KOPT-K1 (cell line): Measurements from ENCODE around the gene NOS3.
"Not testable (repeated sequence)": the region's sequence is repeated elsewhere in the genome, so short reads cannot be mapped to it uniquely, and the experiment has no call there.

Source experiments
- H3K27ac ChIP-seq: fragments of 200-600 bp; sonication (generic); 2 replicates; pipeline ENCODE4 v1.5.1; 2016; ENCODE audit warnings: antibody characterized with exemption, mild to moderate bottlenecking, low read depth, low read length; ENCODE audit not compliant: poor library complexity, severe bottlenecking
- H3K36me3 ChIP-seq: fragments of 200-600 bp; sonication (generic); 2 replicates; pipeline ENCODE4 v1.5.1; 2017; ENCODE audit warnings: antibody characterized with exemption, mild to moderate bottlenecking, low read length, moderate library complexity; ENCODE audit not compliant: insufficient read depth
- H3K9me3 ChIP-seq: fragments of 200-600 bp; sonication (generic); 2 replicates; pipeline ENCODE4 v1.5.1; 2017; ENCODE audit warnings: antibody characterized with exemption, low read length, mild to moderate bottlenecking; ENCODE audit not compliant: insufficient read depth, poor library complexity, severe bottlenecking

The NOS3 gene

GRCh38 chr7:151018421-151019129 lies 27.8 kb downstream of the NOS3 start:
- peak overlapping the region; percentile 11 for H3K27ac ChIP-seq
- no peaks in the 10 kb centered on the region for H3K36me3 ChIP-seq
- H3K9me3 ChIP-seq = no peaks in the 10 kb centered on the region

- H3K36me3 ChIP-seq = no peaks in the 10 kb centered on the region
- H3K9me3 ChIP-seq = no peaks in the 10 kb centered on the region
- H3K27ac ChIP-seq = no peak overlapping the region
Observed at GRCh38 chr7:151019130-151019447, 28.3 kb downstream of the NOS3 start.

GRCh38 chr7:151020231-151020630 lies 29.4 kb downstream of the NOS3 start:
- Histone ChIP-seq H3K36me3 (no peaks in the 10 kb centered on the region), H3K9me3 (no peaks in the 10 kb centered on the region), H3K27ac (no peak overlapping the region)

GRCh38 chr7:151023232-151023631 lies 32.4 kb downstream of the NOS3 start:
- Histone ChIP-seq H3K27ac (no peak overlapping the region), H3K9me3 (no peaks in the 10 kb centered on the region)

GRCh38 chr7:151024435-151025056 lies 33.7 kb downstream of the NOS3 start, which contains the start of gene ATG9B:
TSS of gene ATG9B (minus strand) at chr7:151024494. CDS start at chr7:151024423, 71 bp downstream.
- H3K36me3 ChIP-seq = no peaks in the 10 kb centered on the region
- H3K27ac ChIP-seq = no peak within 1 kb of the TSS
- no peaks in the 10 kb centered on the region for H3K9me3 ChIP-seq

More at GRCh38 chr7:151023232-151023631, 32.4 kb downstream of the NOS3 start:
- H3K36me3 ChIP-seq = no peaks in the 10 kb centered on the region

- Histone ChIP-seq H3K36me3 (0 out of 2 replicates have a peak, but pooled peaks cover 2% of the 10 kb centered on the region), H3K9me3 (no peaks in the 10 kb centered on the region), H3K27ac (no peak overlapping the region)
Observed at GRCh38 chr7:151025924-151026671, 35.3 kb downstream of the NOS3 start.

- not testable (repeated sequence) for H3K36me3 ChIP-seq, H3K9me3 ChIP-seq, H3K27ac ChIP-seq
Observed at GRCh38 chr7:151026771-151027727, 36.2 kb downstream of the NOS3 start.

- Histone ChIP-seq H3K27ac (peak overlapping the region; percentile 64), H3K36me3 (peaks cover 14% of the 10 kb centered on the region; the same call in 1 of the 2 replicates)
- H3K9me3 ChIP-seq = not testable (repeated sequence)
Observed at GRCh38 chr7:151027728-151028130, 36.9 kb downstream of the NOS3 start.

GRCh38 chr7:151028131-151028947 lies 37.5 kb downstream of the NOS3 start, which contains the start of gene ABCB8:
TSS of gene ABCB8 (plus strand) at chr7:151028450. CDS start at chr7:151028516, 66 bp downstream.
- Histone ChIP-seq H3K9me3 (no peaks in the 10 kb centered on the region), H3K36me3 (peaks cover 20% of the 10 kb centered on the region; the same call in 1 of the 2 replicates), H3K27ac (peak within 1 kb of the TSS; percentile 64)

GRCh38 chr7:151028948-151029501 lies 38.2 kb downstream of the NOS3 start:
- no peaks in the 10 kb centered on the region for H3K9me3 ChIP-seq
- peak overlapping the region; percentile 64 for H3K27ac ChIP-seq
- H3K36me3 ChIP-seq = peaks cover 21% of the 10 kb centered on the region; the same call in 1 of the 2 replicates

- H3K9me3 ChIP-seq = no peaks in the 10 kb centered on the region
- peaks cover 39% of the 10 kb centered on the region; the same call in 1 of the 2 replicates for H3K36me3 ChIP-seq
- no peak overlapping the region for H3K27ac ChIP-seq
Observed at GRCh38 chr7:151031011-151031410, 40.2 kb downstream of the NOS3 start.

- Histone ChIP-seq H3K36me3 (peaks cover 52% of the 10 kb centered on the region; the same call in 1 of the 2 replicates), H3K9me3 (no peaks in the 10 kb centered on the region), H3K27ac (no peak overlapping the region)
Observed at GRCh38 chr7:151032936-151033863, 42.4 kb downstream of the NOS3 start.

GRCh38 chr7:151033864-151034249 lies 43.0 kb downstream of the NOS3 start:
- Histone ChIP-seq H3K36me3 (peaks cover 52% of the 10 kb centered on the region; the same call in 1 of the 2 replicates), H3K27ac (no peak overlapping the region), H3K9me3 (no peaks in the 10 kb centered on the region)
